LHCN-M2 (cell line): Measurements from ENCODE around the gene AK8. TPM values are rescaled to one million over a fixed set of nuclear protein-coding genes. Genes with fewer than 3 reads are reported as not detected.

Experiments used
- total RNA-seq: library from RNA; depleted of rRNA; stranded (reverse); fragments of >200 nt; gene quantifications from 2 replicates; pipeline ENCODE4 v1.2.3, GENCODE V29; 2014; rRNA removed

Gene AK8
- total RNA-seq, 1 experiment from 2014 or later, result not detected

Other genes with a start within 250 kb of the AK8 start
- 21.0 and 23.1 TPM in 2 replicates for gene DDX31, start 208.3 kb downstream of the AK8 start, total RNA-seq
- gene GTF3C4, start 207.8 kb downstream of the AK8 start, total RNA-seq, result 14.5 and 15.3 TPM in 2 replicates
- 3.5 and 4.1 TPM in 2 replicates for gene SPACA9, start 614 bp upstream of the AK8 start, total RNA-seq
- 23.1 and 27.4 TPM in 2 replicates for gene TSC1, start 66.3 kb upstream of the AK8 start, total RNA-seq
- 0.06 TPM in 1 of 2 replicates, not detected in the other for gene GFI1B, start 100.4 kb upstream of the AK8 start, total RNA-seq
- gene GTF3C5, start 152.7 kb upstream of the AK8 start, total RNA-seq, result 74.0 and 75.7 TPM in 2 replicates
- 0.51 and 0.57 TPM in 2 replicates for gene CEL, start 183.7 kb upstream of the AK8 start, total RNA-seq
- gene RALGDS, start 243.0 kb upstream of the AK8 start, total RNA-seq, result 15.5 and 17.8 TPM in 2 replicates